Effector memory CD8-positive, alpha-beta T cell (primary cell): ENCODE measurements around the gene RALGAPA1.
A peak's percentile ranks its signal among the peaks of the same experiment; 100 is the strongest.
"Not testable (repeated sequence)": the region's sequence is repeated elsewhere in the genome, so short reads cannot be mapped to it uniquely, and the experiment has no call there.

Experiments
- ATAC-seq: fragments of 150-1000 bp; cut with Tn5 transposase; replicated peaks from 2 replicates; pipeline ENCODE4 v1.10.0; 2021; ENCODE audit warnings: mild to moderate bottlenecking, moderate library complexity
- DNase-seq, 3 experiments: peaks; one replicate each; pipeline ENCODE4 v3.0.0; 2021
- H3K27ac Mint-ChIP-seq, 2 donors: one replicate each; pipeline ENCODE4 v1.8.0; 2022; ENCODE audit warnings: mild to moderate bottlenecking in 2 of 2, mixed read lengths in 2 of 2, moderate library complexity in 2 of 2
- H3K27me3 Mint-ChIP-seq, 2 donors: one replicate each; pipeline ENCODE4 v1.8.0; 2022; ENCODE audit warnings: mixed read lengths in 2 of 2
- H3K36me3 Mint-ChIP-seq: one replicate; pipeline ENCODE4 v1.8.0; 2022; ENCODE audit warnings: mild to moderate bottlenecking, moderate library complexity, mixed read lengths; ENCODE audit not compliant: insufficient read depth
- H3K4me1 Mint-ChIP-seq, 2 donors: one replicate each; pipeline ENCODE4 v1.8.0; 2022; ENCODE audit warnings: low read depth in 2 of 2, mixed read lengths in 2 of 2
- H3K4me3 Mint-ChIP-seq, 2 donors: one replicate each; pipeline ENCODE4 v1.8.0; 2022; ENCODE audit warnings: mild to moderate bottlenecking in 2 of 2, mixed read lengths in 2 of 2, moderate library complexity in 2 of 2
- H3K9me3 Mint-ChIP-seq, 2 donors: one replicate each; pipeline ENCODE4 v1.8.0; 2022; ENCODE audit warnings: mixed read lengths in 2 of 2
- total RNA-seq, 9 experiments: gene quantifications; one replicate each; lab custom pipeline; 2026; lab: John Stamatoyannopoulos, UW

RALGAPA1 gene
- 60.1 to 234 (median 116) reads per million in 9 experiments for total RNA-seq

- peaks cover 28% of the 10 kb centered on the region for H3K36me3 Mint-ChIP-seq
- H3K9me3 Mint-ChIP-seq, H3K27me3 Mint-ChIP-seq: not testable (repeated sequence)
- ATAC-seq: peak; percentile 88
- H3K4me1 Mint-ChIP-seq: peaks cover 26 to 33% of the 10 kb centered on the region in 2 donors
- peak within 1 kb of the TSS; percentile 99 for H3K4me3 Mint-ChIP-seq
- peak within 1 kb of the TSS; percentile 99 to 100 for H3K27ac Mint-ChIP-seq
- peak; percentile 93 to 97 (median 96) for DNase-seq
Measured at GRCh38 chr14:35808638-35809563, at the start of gene RALGAPA1. Gene RALGAPA1, minus strand, starts transcription at chr14:35809295. Its CDS starts 460 bp downstream, at chr14:35808835.

- H3K27me3 Mint-ChIP-seq: no peaks in the 10 kb centered on the region
- DNase-seq (no peak), ATAC-seq (no peak)
- peaks cover 19% of the 10 kb centered on the region for H3K36me3 Mint-ChIP-seq
- H3K9me3 Mint-ChIP-seq: no peaks in the 10 kb centered on the region
- H3K27ac Mint-ChIP-seq: peak overlapping the region in 1 of 2 donors; percentile 33
- no peak overlapping the region for H3K4me3 Mint-ChIP-seq
- H3K4me1 Mint-ChIP-seq: peaks cover 0 to 3% of the 10 kb centered on the region in 2 donors
Measured at GRCh38 chr14:35858521-35859209, 49.6 kb upstream of the RALGAPA1 start.

GRCh38 chr14:35855876-35856481, 46.9 kb upstream of the RALGAPA1 start:
- Mint-ChIP-seq H3K36me3 (peaks cover 25% of the 10 kb centered on the region), H3K4me3 (no peak overlapping the region), H3K9me3 (peaks cover 0 to 6% of the 10 kb centered on the region in 2 donors), H3K27ac (no peak overlapping the region), H3K4me1 (peaks cover 3 to 4% of the 10 kb centered on the region in 2 donors), H3K27me3 (no peaks in the 10 kb centered on the region)
- DNase-seq: no peak
- ATAC-seq: peak; percentile 31

GRCh38 chr14:35854696-35855270, 45.7 kb upstream of the RALGAPA1 start:
- DNase-seq (no peak), ATAC-seq (no peak)
- Mint-ChIP-seq H3K9me3 (peaks cover 0 to 7% of the 10 kb centered on the region in 2 donors), H3K4me3 (no peak overlapping the region), H3K36me3 (peaks cover 29% of the 10 kb centered on the region), H3K27me3 (no peaks in the 10 kb centered on the region), H3K27ac (peak overlapping the region in 1 of 2 donors; percentile 50), H3K4me1 (peaks cover 3 to 4% of the 10 kb centered on the region in 2 donors)

- H3K4me3 Mint-ChIP-seq: no peak overlapping the region
- no peaks in the 10 kb centered on the region for H3K27me3 Mint-ChIP-seq
- ATAC-seq: no peak
- H3K27ac Mint-ChIP-seq: no peak overlapping the region
- no peak for DNase-seq
- H3K4me1 Mint-ChIP-seq: peaks cover 3 to 4% of the 10 kb centered on the region in 2 donors
- peaks cover 24% of the 10 kb centered on the region for H3K36me3 Mint-ChIP-seq
- H3K9me3 Mint-ChIP-seq: peaks cover 0 to 7% of the 10 kb centered on the region in 2 donors
Measured at GRCh38 chr14:35853225-35853624, 44.1 kb upstream of the RALGAPA1 start.

GRCh38 chr14:35851823-35852222, 42.7 kb upstream of the RALGAPA1 start:
- peaks cover 20% of the 10 kb centered on the region for H3K36me3 Mint-ChIP-seq
- ATAC-seq (no peak), DNase-seq (no peak)
- peaks cover 0 to 7% of the 10 kb centered on the region in 2 donors for H3K9me3 Mint-ChIP-seq
- H3K27me3 Mint-ChIP-seq: no peaks in the 10 kb centered on the region
- H3K4me3 Mint-ChIP-seq: no peak overlapping the region
- H3K4me1 Mint-ChIP-seq: peaks cover 3 to 4% of the 10 kb centered on the region in 2 donors
- H3K27ac Mint-ChIP-seq: no peak overlapping the region

GRCh38 chr14:35849122-35849521, 40.0 kb upstream of the RALGAPA1 start:
- DNase-seq: no peak
- no peak for ATAC-seq
- Mint-ChIP-seq H3K36me3 (peaks cover 24% of the 10 kb centered on the region), H3K27ac (no peak overlapping the region), H3K4me3 (no peak overlapping the region), H3K4me1 (peaks cover 0 to 4% of the 10 kb centered on the region in 2 donors), H3K9me3 (peaks cover 0 to 7% of the 10 kb centered on the region in 2 donors), H3K27me3 (no peaks in the 10 kb centered on the region)

GRCh38 chr14:35847636-35848035, 38.5 kb upstream of the RALGAPA1 start:
- ATAC-seq (no peak), DNase-seq (no peak)
- Mint-ChIP-seq H3K4me3 (no peak overlapping the region), H3K27ac (peak overlapping the region; percentile 28 to 60), H3K27me3 (no peaks in the 10 kb centered on the region), H3K4me1 (peaks cover 0 to 7% of the 10 kb centered on the region in 2 donors), H3K9me3 (peaks cover 2 to 12% of the 10 kb centered on the region in 2 donors), H3K36me3 (peaks cover 27% of the 10 kb centered on the region)

- DNase-seq (no peak), ATAC-seq (no peak)
- Mint-ChIP-seq H3K27me3 (no peaks in the 10 kb centered on the region), H3K36me3 (peaks cover 36% of the 10 kb centered on the region), H3K9me3 (peaks cover 5 to 16% of the 10 kb centered on the region in 2 donors), H3K4me1 (peaks cover 0 to 7% of the 10 kb centered on the region in 2 donors), H3K27ac (no peak overlapping the region), H3K4me3 (no peak overlapping the region)
Measured at GRCh38 chr14:35844494-35844893, 35.4 kb upstream of the RALGAPA1 start.

GRCh38 chr14:35842245-35842644, 33.1 kb upstream of the RALGAPA1 start:
- not testable (repeated sequence) for H3K4me3 Mint-ChIP-seq, H3K4me1 Mint-ChIP-seq, DNase-seq, H3K27me3 Mint-ChIP-seq, ATAC-seq
- peak overlapping the region in 1 of 2 donors; percentile 70 for H3K27ac Mint-ChIP-seq
- peaks cover 5 to 16% of the 10 kb centered on the region in 2 donors for H3K9me3 Mint-ChIP-seq
- H3K36me3 Mint-ChIP-seq: peaks cover 35% of the 10 kb centered on the region

GRCh38 chr14:35841704-35842103, 32.6 kb upstream of the RALGAPA1 start:
- not testable (repeated sequence) for DNase-seq, H3K4me1 Mint-ChIP-seq, ATAC-seq, H3K27me3 Mint-ChIP-seq, H3K4me3 Mint-ChIP-seq
- peaks cover 5 to 16% of the 10 kb centered on the region in 2 donors for H3K9me3 Mint-ChIP-seq
- peaks cover 37% of the 10 kb centered on the region for H3K36me3 Mint-ChIP-seq
- H3K27ac Mint-ChIP-seq: peak overlapping the region in 1 of 2 donors; percentile 70

GRCh38 chr14:35835208-35835982, 26.3 kb upstream of the RALGAPA1 start:
- DNase-seq (no peak), ATAC-seq (no peak)
- Mint-ChIP-seq H3K27me3 (no peaks in the 10 kb centered on the region), H3K9me3 (peaks cover 0 to 1% of the 10 kb centered on the region in 2 donors), H3K27ac (no peak overlapping the region), H3K4me1 (peaks cover 0 to 2% of the 10 kb centered on the region in 2 donors), H3K36me3 (peaks cover 26% of the 10 kb centered on the region), H3K4me3 (no peak overlapping the region)
